HG03442 (cell line): Measurements from ENCODE around the gene TBL1X.
"Not testable (repeated sequence)": the region's sequence is repeated elsewhere in the genome, so short reads cannot be mapped to it uniquely, and the experiment has no call there.

Experiments used
- ATAC-seq: cut with Tn5 transposase; IDR thresholded peaks from one replicate; pipeline ENCODE4 v1.9.1; 2021; ENCODE audit warnings: mild to moderate bottlenecking, moderate library complexity; ENCODE audit not compliant: unreplicated experiment

Gene TBL1X

DNA sequence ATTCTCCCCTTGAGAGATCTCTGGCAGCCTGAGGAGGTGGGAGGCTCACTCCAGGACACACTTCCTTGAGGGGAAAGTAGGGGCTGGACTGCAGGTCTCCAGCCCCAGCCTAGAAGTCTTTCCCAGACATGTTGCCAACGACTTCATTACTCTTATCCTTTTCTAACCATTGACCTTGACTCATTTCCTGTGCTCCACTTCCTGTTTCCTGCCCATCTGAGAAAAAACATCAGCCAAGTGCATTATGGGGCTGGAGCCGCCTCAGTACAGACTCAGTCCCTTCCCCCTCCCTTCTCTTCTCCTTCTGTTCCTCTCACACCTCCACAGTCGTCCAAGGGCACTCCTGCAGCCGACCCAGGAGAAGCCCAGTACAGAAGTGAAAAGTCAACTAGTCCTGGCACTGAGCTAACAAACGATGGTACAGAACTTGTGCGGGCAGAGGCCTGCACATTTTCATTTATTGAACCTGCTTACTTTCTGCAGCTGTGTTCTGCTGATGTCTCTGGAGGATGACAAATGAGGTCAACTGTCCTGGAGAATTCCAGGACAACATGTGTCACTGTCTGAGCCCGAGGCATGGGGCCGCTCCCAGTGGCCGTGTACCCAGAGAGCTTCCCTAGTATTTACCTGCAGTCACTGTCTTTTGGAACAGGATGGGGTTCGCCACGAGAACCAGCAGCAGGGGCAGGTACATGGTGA, 280.7 kb downstream of the TBL1X start:
- ATAC-seq: no peak

DNA sequence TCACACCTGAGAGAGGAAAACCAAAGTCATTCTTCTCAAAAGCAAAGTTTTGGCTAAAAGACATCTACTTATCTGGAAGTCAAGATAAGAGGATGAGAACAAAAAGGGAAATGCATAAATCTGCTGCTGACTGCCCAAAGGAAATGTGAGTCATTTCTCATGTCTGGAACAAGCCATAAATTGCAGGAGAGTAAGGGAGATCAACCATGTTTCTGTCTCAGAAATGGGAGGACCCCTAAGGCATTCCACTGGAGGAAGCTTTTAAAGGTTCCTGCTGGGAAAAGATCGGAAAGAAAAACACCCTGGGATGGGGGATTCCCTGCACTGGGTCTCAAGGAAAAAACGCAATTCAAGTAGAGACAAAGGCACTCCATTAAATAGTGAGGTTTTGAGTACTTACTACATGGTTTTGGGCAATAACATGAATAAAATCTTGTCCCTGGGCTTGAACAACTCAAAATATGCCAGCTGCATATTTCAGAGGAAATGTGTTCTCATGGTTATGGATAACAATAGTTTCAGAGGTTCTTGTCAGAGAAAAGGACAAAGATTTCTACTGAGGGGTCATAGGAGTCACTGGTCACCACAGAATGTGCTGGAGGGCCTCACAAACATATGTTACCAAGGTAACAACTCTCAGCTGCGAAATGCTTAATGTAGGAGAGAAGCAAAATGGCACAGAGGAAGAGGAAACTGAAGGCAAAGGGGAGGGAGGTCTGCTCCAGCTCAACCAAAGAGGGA, 281.5 kb downstream of the TBL1X start:
- no peak for ATAC-seq

DNA sequence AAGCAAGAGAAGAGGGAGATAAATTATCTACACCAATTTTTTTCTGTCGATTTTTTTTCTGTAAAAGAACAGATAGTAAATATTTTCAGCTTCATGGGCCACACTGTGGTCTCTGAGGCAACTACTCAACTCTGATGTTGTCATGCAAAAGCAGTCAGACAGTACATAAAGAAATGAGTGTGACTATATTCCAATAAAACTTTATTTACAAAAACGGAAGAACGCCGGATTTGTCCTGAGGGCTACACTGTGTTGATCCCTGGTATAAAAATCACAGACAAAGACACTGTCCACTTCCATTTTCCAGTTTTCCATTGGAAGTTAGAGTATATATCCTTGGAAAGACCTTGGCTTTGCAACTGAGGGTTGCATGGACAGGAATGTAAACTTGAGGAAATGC, 282.8 kb downstream of the TBL1X start:
- no peak for ATAC-seq

DNA sequence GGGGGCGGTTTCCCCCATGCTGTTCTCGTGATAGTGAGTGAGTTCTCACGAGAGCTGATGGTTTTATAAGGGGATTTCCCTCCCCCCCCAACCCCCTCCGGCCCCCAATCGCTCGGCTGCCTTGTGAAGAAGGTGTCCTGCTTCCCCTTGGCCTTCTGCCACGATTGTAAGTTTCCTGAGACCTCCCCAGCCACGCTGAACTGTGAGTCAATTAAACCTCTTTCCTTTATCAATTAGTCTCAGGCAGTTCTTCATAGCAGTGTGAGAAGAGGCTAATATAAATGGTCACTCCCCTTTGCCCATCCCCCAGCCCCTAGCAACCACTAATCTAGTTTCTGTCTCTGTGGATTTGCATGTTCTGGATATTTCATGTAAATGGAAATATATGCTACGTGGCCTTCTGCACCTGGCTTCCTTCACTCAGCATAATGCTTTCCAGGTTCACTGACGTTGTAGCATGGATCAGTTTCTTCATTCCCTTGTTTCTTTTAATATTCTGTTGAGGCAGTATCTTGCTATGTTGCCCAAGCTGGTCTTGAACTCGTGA, 284.4 kb downstream of the TBL1X start:
- ATAC-seq: no peak

DNA sequence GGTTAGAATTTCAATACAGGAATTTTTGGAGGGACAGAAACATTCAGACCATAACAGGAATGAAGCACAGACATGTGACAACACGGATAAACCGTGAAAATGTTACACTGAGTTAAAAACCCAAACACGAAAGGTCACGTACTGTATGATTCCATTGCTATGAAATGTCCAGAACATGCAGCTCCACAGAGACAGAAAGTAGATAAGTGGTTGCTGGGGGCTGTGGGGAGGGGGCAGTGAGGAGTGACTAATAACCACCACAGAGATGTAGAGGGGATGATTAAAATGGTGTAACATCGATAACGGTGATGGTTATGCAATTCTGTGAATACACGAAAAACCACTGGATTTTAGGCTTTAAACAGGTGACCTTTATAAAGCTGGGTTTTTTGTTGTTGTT, 292.5 kb downstream of the TBL1X start:
- ATAC-seq: no peak

DNA sequence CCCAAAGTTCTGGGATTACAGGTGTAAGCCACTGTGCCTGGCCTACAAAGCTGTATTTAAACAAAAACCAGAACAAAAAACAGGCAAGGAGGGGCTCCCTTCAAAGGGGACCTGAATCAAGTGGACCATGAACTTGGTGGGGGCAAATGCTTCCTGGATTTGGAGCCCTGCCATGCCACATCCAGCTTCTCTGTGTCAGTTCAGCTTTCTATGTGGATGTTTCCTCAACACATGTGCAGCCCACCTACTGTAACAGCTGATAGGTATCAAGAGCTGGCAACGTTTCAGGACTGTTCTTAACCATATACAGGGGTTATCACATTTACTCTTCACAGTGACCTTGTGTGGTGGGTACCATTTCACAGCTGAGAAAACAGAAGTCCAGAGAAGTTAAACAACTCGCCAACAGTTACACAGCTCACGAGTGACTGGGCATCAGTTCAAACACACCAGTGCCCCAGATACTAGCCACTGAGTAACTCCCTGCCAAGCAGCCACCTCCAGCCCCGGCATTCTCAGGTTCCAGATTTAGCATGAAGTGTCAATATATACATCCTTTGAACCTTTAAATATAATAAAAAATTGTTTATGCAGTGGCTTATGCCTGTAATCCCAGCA, 293.3 kb downstream of the TBL1X start:
- ATAC-seq: no peak

DNA sequence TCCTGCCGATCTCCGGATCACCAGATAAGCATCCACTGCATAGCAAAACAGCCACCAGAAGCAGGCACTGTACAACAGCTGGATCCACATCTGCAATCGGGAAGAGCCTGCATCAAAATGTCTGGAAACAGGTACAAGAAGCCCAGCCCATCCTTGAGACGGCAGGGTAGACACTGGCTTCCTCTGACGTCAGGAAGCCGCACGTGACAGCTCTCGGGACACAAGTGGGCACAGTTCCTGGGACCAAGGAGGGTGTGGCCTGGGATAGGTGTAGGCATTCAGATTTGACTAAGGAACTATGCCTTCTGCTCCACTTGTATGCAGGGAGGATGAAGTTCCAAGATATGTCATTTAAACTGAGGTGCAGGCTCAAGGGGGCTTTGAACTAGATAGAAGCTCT, 294.5 kb downstream of the TBL1X start:
- no peak for ATAC-seq

DNA sequence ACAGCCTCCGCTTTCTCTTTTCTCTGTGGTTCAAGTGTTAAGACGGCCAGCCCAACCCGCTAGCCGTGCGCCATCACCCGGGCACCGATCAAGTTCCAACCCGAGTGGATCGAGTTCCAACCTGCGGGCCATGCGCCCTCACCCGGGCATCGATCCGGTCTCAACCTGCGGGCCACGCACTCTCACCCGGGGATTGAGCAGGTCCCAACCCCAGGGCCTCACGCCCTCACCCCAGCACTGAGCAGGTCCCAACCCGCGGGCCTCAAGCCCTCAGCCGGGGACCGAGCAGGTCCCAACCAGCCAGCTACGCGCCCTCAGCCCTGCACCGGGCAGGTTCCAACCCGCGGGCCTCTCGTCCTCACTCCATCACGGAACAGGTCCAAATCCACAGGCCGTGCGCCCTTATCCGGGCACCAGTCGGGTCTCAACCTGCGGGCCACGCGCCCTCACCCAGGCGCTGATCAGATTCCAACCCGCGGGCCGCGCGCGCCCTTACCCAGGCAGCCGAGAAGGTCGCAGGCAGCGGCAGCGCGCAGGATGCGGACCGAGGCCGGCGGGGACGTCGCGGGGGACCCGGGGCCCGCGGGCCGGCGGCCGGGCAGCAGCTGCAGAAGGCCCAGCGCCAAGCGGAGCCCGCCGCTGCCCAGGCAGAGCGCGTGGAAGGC, 300.3 kb downstream of the TBL1X start:
- no peak for ATAC-seq

DNA sequence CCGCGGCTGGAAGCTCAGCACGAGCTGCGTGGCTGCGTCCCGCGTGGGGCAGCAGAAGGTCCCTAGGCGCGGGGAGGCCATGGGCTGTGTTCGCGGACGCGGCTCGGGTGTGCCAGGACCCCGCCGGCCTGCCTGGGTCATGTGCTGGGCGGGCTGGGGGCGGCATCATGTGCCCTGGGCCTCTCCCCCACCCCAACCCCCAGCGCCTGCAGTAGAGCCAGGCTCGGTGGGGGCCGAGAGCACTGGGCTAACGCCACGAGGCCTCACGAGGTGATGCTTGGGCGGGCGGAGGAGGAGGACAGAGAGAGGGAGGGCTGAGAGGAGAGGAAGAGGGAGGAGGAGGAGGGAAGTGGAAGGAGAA, 300.9 kb downstream of the TBL1X start, which contains the start of gene GPR143:
TSS of gene GPR143 (minus strand) at position 111 of the 361 bp plus-strand sequence. CDS start at position 81, 30 bp downstream.
- ATAC-seq: no peak

DNA sequence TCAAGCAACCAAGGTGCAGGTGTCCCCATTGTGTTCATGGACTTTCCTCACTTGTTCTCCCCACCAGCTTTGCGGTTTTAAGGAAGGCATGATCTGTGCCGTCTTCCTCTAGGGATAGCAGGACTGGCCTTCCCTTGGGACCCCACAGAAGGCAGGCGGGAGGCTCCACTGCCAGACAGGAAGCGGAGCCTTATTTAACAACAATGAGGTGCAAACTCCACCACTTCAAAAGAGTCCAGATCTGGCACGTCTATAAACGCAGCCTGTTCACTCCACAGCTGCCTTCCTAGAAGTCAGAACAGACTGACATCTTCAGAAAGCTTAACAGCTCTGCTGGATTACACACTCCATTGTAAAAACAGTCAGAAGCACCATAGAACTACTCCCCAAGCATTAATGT, 302.5 kb downstream of the TBL1X start:
- ATAC-seq: no peak

DNA sequence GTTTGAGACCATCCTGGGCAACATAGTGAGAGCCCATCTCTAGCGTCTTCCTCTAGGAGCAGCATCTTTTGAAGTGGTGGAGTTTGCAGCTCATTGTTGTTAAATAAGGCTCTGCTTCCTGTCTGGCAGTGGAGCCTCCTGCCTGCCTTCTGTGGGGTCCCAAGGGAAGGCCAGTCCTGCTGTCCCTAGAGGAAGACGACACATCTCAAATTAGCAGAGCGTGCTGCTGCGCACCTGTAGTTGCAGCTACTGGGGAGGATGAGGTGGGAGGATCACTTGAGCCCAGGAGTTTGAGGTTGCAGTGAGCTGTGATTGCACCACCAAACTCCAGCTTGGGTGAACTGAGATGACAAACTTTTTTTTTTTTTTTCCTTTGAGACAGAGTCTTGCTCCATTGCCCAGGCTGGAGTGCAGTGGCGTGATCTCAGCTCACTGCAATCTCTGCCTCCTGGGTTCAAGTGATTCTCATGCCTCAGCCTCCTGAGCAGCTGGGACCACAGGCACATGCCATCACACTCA, 303.5 kb downstream of the TBL1X start:
- not testable (repeated sequence) for ATAC-seq

DNA sequence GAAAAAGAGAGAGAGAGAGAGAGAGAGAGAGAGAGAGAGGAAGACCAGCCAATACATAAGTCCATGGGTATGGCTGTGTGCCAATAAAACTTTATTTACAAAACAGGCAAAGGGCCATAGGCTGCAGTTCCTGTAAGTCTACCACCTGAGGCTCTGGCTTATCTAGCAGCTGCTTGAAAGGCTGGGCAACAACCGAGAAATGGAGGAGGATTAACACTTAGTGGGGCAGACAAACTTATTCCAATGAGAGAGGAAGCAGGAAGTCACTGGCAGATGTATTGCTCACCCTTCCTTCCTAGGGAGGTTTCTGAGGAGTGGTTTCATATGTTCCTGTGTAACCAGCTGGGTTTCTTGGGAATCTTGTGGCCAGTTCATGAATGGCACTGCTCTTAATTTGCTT, 305.5 kb downstream of the TBL1X start:
- no peak for ATAC-seq

DNA sequence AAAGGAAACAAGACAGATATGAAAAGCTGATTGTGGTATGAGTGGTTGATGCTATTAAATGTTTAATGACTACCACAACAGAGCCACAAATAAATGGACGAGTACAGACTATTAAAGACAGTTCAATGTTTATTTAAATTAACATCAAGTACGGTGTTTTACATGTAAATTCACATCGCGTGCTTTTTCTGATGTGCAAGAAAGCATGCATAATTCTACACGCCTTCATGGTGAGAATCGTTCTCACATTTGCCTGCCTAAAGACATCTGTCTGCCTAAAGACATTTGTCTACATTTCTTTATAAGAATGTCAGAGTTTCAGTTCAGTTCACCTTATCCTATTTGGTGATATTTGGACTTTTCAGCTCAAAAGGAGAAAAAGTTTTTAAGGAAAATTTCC, 308.1 kb downstream of the TBL1X start:
- ATAC-seq: no peak

DNA sequence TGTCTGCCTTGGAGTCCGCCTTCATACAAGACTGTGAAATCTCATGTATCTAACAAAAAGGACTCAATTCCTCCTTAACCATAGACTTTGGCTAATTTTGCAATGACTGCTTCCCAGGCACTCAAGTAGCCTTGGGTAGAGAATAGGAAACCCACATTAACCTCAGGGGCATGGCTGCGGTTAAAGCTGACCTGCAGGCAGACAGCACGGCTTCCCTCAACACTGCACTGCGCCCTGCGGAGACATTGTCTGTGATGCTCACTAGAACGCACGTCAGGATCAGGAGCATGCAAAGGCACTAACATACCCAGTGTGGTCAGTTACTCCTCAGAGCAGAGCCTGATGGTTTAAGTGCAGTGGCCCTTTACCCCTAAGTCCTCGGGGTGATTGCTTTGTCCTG, 311.1 kb downstream of the TBL1X start:
- no peak for ATAC-seq

DNA sequence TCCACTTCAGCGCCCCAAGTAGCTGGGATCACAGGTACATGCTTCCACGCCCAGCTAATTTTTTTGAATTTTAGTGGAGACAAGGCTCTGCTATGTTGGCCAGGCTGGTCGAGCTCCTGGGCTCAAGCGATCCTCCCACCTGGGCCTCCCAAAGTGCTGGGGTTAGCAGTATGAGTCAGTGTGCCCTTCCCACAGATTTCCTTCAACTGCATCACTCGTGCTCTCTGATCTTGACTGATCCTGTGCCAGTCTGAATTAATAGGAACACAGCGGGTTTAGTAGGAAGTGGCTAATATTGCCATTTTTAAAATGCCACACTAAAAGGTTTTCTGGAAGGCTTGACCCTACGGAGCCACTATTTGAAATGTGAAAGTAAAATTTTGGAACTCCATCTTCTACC, 317.1 kb downstream of the TBL1X start:
- ATAC-seq: no peak

DNA sequence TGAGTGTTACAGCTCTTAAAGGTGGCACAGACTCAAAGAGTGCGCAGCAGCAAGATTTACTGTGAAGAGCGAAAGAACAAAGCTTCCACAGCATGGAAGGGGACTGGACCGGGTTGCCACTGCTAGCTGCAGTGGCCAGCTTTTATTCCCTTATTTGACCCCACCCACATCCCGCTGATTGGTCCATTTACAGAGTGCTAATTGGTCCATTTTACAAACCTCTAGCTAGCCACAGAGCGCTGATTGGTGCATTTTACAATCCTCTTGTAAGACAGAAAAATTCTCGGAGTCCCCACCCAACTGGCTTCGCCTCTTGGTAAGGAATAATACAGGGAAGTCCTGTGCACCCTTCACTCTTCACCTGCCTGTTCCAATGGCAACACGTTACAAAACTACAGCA, 319.5 kb downstream of the TBL1X start:
- no peak for ATAC-seq

DNA sequence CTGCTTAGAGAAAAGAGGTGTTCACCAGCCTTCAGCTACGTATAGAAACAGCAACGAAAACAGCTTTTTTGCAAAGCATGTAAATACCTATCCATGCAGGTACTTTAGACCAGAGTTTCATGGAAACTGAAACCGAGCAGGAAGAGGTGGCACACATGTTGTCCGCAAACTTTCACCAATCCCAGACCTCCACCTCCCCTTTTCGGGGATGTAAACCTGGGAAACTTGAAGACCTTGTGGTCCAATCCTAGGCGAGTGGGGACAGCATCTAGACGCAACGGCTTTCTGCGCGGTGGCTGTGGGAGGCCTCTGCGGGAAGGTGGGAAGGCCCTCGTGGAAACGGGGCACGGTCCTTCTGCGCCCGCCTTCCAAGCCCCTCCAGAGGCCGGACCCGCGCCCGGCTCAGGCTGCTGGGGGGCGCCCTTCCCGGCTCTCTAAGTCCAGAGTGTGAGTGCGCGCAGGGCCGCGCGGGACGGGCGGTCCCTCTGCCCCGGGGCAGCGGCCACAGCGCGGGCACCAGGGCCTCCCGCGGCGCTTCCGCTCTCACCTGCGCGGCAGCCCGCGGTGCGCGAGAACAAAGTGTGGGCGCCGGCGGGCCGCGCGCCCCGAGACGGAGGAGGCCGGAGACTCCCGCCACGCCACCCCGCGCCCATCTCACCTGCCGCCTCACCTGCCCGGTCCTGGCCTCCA, 320.5 kb downstream of the TBL1X start:
- no peak for ATAC-seq

DNA sequence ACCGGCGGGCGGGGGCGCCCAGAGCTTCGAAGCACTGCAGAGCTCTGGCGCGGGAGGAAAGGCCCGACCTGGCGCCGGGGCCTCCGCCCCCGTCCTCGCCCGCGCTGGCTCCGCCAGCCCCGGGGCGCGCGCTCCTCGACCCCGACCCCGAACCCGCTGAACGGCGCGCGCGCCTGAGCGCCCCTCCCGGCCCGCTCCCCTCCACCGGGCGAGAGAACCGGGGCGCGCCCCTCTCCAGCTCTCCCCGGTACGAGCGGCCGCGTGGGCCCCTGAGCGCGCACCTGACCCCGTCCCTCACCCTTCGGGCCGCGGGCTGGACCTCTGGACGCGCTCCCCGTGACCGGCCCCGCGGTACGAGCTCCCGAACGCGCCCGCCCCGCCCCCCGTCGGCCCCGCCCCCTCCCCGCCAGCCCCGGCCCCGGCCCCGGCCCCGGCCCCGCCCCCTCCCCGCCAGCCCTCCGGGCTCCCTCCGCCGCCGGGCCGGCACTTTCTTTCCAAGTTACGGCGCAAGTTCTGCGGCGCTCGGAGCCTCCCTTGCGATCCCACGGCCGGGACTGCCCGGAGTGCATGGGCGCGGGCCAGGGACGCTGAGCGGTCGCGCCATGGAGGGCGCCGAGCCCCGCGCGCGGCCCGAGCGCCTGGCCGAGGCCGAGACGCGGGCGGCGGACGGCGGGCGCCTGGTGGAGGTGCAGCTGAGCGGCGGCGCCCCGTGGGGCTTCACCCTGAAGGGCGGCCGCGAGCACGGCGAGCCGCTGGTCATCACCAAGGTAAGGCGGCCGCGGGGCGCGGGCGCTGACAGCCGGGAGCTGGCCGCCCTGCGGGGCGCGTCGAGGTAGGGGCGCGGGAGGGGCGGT, 321.3 kb downstream of the TBL1X start, which contains the start of gene SHROOM2:
TSS of gene SHROOM2 (plus strand) at position 486 of the 854 bp plus-strand sequence. CDS start at position 603, 117 bp downstream.
- no peak for ATAC-seq
